HCT116 (cell line): ENCODE data around the gene TANC1. TPM values are rescaled to one million over a fixed set of nuclear protein-coding genes. Genes with fewer than 3 reads are reported as not detected.

Experiments
- ATAC-seq: fragments of 200-7000 bp; cut with Tn5 transposase; 2 replicates; pipeline ENCODE4 v1.9.1; 2020; ENCODE audit warnings: mild to moderate bottlenecking, moderate library complexity
- BruUV-seq: library from RNA; stranded (reverse); fragments of 400-500 nt; replicated peaks from 2 replicates; lab custom pipeline; 2021; lab: Mats Ljungman, UMichigan
- CTCF ChIA-PET: fragments of 300-600 bp; sonication (Branson Sonifier 250); formaldehyde crosslinking; loops from one replicate; lab custom pipeline; 2021; ENCODE audit warnings: antibody characterized with exemption; lab: Charles Lee
- POLR2A ChIA-PET: fragments of 300-600, 350-600 bp; sonication (Branson Sonifier 250); formaldehyde crosslinking; loops from one replicate; lab custom pipeline; 2021; ENCODE audit warnings: antibody characterized with exemption; lab: Charles Lee
- RAD21 ChIA-PET, 2 experiments: fragments of 300-600 bp; sonication (Branson Sonifier 250); formaldehyde crosslinking; loops; one replicate each; lab custom pipeline; 2023; ENCODE audit warnings: low total read pairs in 2 of 2; ENCODE audit not compliant: uncharacterized antibody in 2 of 2, unreplicated experiment in 2 of 2, low non-redundant PET in 1 of 2; lab: Charles Lee
- DNase-seq: peaks from one replicate; pipeline ENCODE4 v3.0.0-alpha.2; 2010; ENCODE audit warnings: low read depth, low spot score
- H2AFZ ChIP-seq: fragments of 200-600 bp; shearing (Covaris generic), sonication (generic); 2 replicates; pipeline ENCODE4 v1.6.1; 2017; ENCODE audit warnings: low read depth, mixed run types, mixed read lengths, antibody characterized with exemption, low read length; ENCODE audit not compliant: poor library complexity, severe bottlenecking
- H3K27ac ChIP-seq: 2 replicates; pipeline ENCODE4 v1.5.1; 2012; ENCODE audit warnings: low read depth, low read length
- H3K27me3 ChIP-seq: fragments of 200-600 bp; sonication (generic); 2 replicates; pipeline ENCODE4 v1.6.1; 2016; ENCODE audit warnings: mixed run types, low read length, mixed read lengths; ENCODE audit not compliant: insufficient read depth
- H3K36me3 ChIP-seq, 2 experiments: fragments of 200-500 bp in 1 of 2; fragments of 200-600 bp in 1 of 2; sonication (Bioruptor generic) in 1 of 2; sonication (generic) in 1 of 2; 2 replicates each; pipeline versions ENCODE4 v1.5.1 to v1.6.1; 2014 to 2016; ENCODE audit warnings: low read length in 2 of 2, inconsistent platforms in 1 of 2, mixed read lengths in 1 of 2, mixed run types in 1 of 2; ENCODE audit not compliant: insufficient read depth in 2 of 2, control insufficient read depth in 1 of 2
- H3K4me1 ChIP-seq, 2 experiments: fragments of 200-600 bp in 1 of 2; sonication (generic) in 1 of 2; 2 replicates each; pipeline versions ENCODE4 v1.5.1 to v1.6.1; 2012 to 2017; ENCODE audit warnings: low read length in 2 of 2, inconsistent platforms in 1 of 2, mild to moderate bottlenecking in 1 of 2, mixed read lengths in 1 of 2, mixed run types in 1 of 2, moderate library complexity in 1 of 2; ENCODE audit not compliant: insufficient read depth in 2 of 2, control insufficient read depth in 1 of 2
- H3K4me2 ChIP-seq: fragments of 200-600 bp; sonication (generic); 2 replicates; pipeline ENCODE4 v1.6.1; 2017; ENCODE audit warnings: mixed run types, low read length, mixed read lengths
- H3K4me3 ChIP-seq, 2 experiments: fragments of 200-600 bp in 1 of 2; sonication (generic) in 1 of 2; replicated peaks in 1 of 2; 2 replicates each; pipeline ENCODE4 v1.5.1; 2011 to 2016; ENCODE audit warnings: low read length in 2 of 2, control low read depth in 1 of 2, low read depth in 1 of 2, mild to moderate bottlenecking in 1 of 2, mixed read lengths in 1 of 2, mixed run types in 1 of 2
- H3K79me2 ChIP-seq: fragments of 200-600 bp; sonication (generic); 2 replicates; pipeline ENCODE4 v1.6.1; 2017; ENCODE audit warnings: mild to moderate bottlenecking, mixed run types, low read length, moderate library complexity, mixed read lengths; ENCODE audit not compliant: insufficient read depth
- H3K9ac ChIP-seq: fragments of 200-600 bp; sonication (generic); 2 replicates; pipeline ENCODE4 v1.6.1; 2016; ENCODE audit warnings: low read length, mixed read lengths
- H3K9me2 ChIP-seq: fragments of 200-600 bp; sonication (generic), shearing (Covaris generic); 2 replicates; pipeline ENCODE4 v1.6.1; 2017; ENCODE audit warnings: mixed run types, mild to moderate bottlenecking, moderate library complexity; ENCODE audit not compliant: insufficient read depth
- H3K9me3 ChIP-seq, 2 experiments: fragments of 200-500 bp in 1 of 2; fragments of 200-600 bp in 1 of 2; sonication (Bioruptor generic) in 1 of 2; sonication (generic) in 1 of 2; 2 replicates each; pipeline ENCODE4 v1.6.1; 2014 to 2017; ENCODE audit warnings: low read length in 2 of 2, mixed read lengths in 2 of 2, inconsistent platforms in 1 of 2, low read depth in 1 of 2, mild to moderate bottlenecking in 1 of 2, mixed run types in 1 of 2, moderate library complexity in 1 of 2; ENCODE audit not compliant: control insufficient read depth in 1 of 2, insufficient read depth in 1 of 2
- H4K20me1 ChIP-seq: fragments of 200-600 bp; sonication (generic), shearing (Covaris generic); 2 replicates; pipeline ENCODE4 v1.6.1; 2017; ENCODE audit warnings: mixed run types, mild to moderate bottlenecking, moderate library complexity; ENCODE audit not compliant: insufficient read depth
- CBX3 ChIP-seq: IDR thresholded peaks from 2 replicates; pipeline ENCODE4 v1.6.1; 2012; ENCODE audit warnings: low read depth
- CEBPB ChIP-seq: IDR thresholded peaks from 2 replicates; pipeline ENCODE4 v1.6.1; 2012; ENCODE audit warnings: low read depth
- CTCF ChIP-seq, 3 experiments: fragments of 200-600 bp in 1 of 3; sonication (generic) in 1 of 3; IDR thresholded peaks in 2 of 3; conservative IDR thresholded peaks in 1 of 3; 2 replicates each; pipeline ENCODE4 v1.5.1; 2012 to 2017; ENCODE audit warnings: low read depth in 2 of 3, low read length in 2 of 3, antibody characterized with exemption in 1 of 3, borderline replicate concordance in 1 of 3, control low read depth in 1 of 3, mild to moderate bottlenecking in 1 of 3, mixed read lengths in 1 of 3, mixed run types in 1 of 3, moderate library complexity in 1 of 3; ENCODE audit not compliant: insufficient read depth in 1 of 3
- EGR1 ChIP-seq: IDR thresholded peaks from 2 replicates; pipeline ENCODE4 v1.6.1; 2012; ENCODE audit warnings: low read depth
- ELF1 ChIP-seq: IDR thresholded peaks from 2 replicates; pipeline ENCODE4 v1.6.1; 2012; ENCODE audit warnings: low read depth, borderline replicate concordance
- EZH2 ChIP-seq: fragments of 200-600 bp; sonication (generic); IDR thresholded peaks from 2 replicates; pipeline ENCODE4 v1.6.1; 2017; ENCODE audit warnings: antibody characterized with exemption, mixed run types
- FOSL1 ChIP-seq: IDR thresholded peaks from 2 replicates; pipeline ENCODE4 v1.6.1; 2012; ENCODE audit warnings: low read depth
- JUND ChIP-seq: IDR thresholded peaks from 2 replicates; pipeline ENCODE4 v1.6.1; 2012
- POLR2A ChIP-seq: IDR thresholded peaks from 2 replicates; pipeline ENCODE4 v1.7.0; 2011; ENCODE audit warnings: borderline replicate concordance; ENCODE audit not compliant: insufficient read depth, insufficient read length; ENCODE audit errors: extremely low read depth
- POLR2AphosphoS5 ChIP-seq: IDR thresholded peaks from 2 replicates; pipeline ENCODE4 v1.6.1; 2011; ENCODE audit warnings: mild to moderate bottlenecking, low read depth, low read length, moderate library complexity
- RAD21 ChIP-seq: IDR thresholded peaks from 2 replicates; pipeline ENCODE4 v1.6.1; 2012; ENCODE audit warnings: low read depth, mild to moderate bottlenecking
- TCF7L2 ChIP-seq: IDR thresholded peaks from 2 replicates; pipeline ENCODE4 v1.7.0; 2011; ENCODE audit warnings: borderline replicate concordance, inconsistent platforms; ENCODE audit not compliant: insufficient read depth, insufficient read length; ENCODE audit errors: extremely low read depth
- ZBTB33 ChIP-seq: IDR thresholded peaks from 2 replicates; pipeline ENCODE4 v1.6.1; 2011; ENCODE audit warnings: mild to moderate bottlenecking, low read length, moderate library complexity; ENCODE audit not compliant: insufficient replicate concordance; ENCODE audit errors: extremely low read depth
- ZNF274 ChIP-seq: fragments of 200-500 bp; sonication (Bioruptor generic); IDR thresholded peaks from 2 replicates; pipeline ENCODE4 v1.6.1; 2014; ENCODE audit warnings: mild to moderate bottlenecking, low read depth, low read length, inconsistent platforms
- intact Hi-C: fragments of 100-400 bp; cut with micrococcal nuclease; formaldehyde crosslinking; loops from 2 replicates; pipeline ENCODE4 v1.10.0; 2022
- total RNA-seq: library from RNA; stranded (reverse); gene quantifications from one replicate; pipeline ENCODE4 v1.2.1, GENCODE V29; 2021; ENCODE audit not compliant: unreplicated experiment

TANC1 gene
- total RNA-seq, 1 experiment from 2014 or later = 15.1 TPM

- intact Hi-C loops = no loop called here
- H3K27me3 ChIP-seq = no peaks in the 10 kb centered on the region
- no peak overlapping the region for H3K4me2 ChIP-seq
- no peak for DNase-seq
- no peak overlapping the region for H3K4me3 ChIP-seq
- H3K9me3 ChIP-seq = no peaks in the 10 kb centered on the region
- H3K9me2 ChIP-seq = no peaks in the 10 kb centered on the region
- H4K20me1 ChIP-seq = no peaks in the 10 kb centered on the region
- H3K79me2 ChIP-seq = no peaks in the 10 kb centered on the region
- no peak overlapping the region for H3K9ac ChIP-seq
- H3K27ac ChIP-seq = no peak overlapping the region
- no peak for TF ChIP-seq ZNF274
- TF ChIP-seq ELF1 = no peak
- TF ChIP-seq CBX3 = no peak
- TF ChIP-seq EZH2 = no peak
- TF ChIP-seq CTCF (IDR thresholded peaks at IDR 0.05 in 2 of 3, conservative IDR thresholded peaks at IDR 0.05 in 1 of 3; ENCODE audit: borderline replicate concordance in 1 of 3, insufficient read depth in 1 of 3, low read depth in 2 of 3, low read length in 2 of 3) = no peak
- no peak for TF ChIP-seq FOSL1
- TF ChIP-seq CEBPB = no peak
- TF ChIP-seq JUND = no peak
- TF ChIP-seq TCF7L2 = no peak
- TF ChIP-seq RAD21 = no peak
- TF ChIP-seq POLR2A = no peak
- TF ChIP-seq POLR2AphosphoS5 = no peak
- no peak for TF ChIP-seq ZBTB33
- no peak for TF ChIP-seq EGR1
- peaks cover 0 to 2% of the 10 kb centered on the region in 2 experiments; a peak in 1 of 4 replicates for H3K36me3 ChIP-seq
- no peak for ATAC-seq
- POLR2A ChIA-PET = no interaction called here
- H2AFZ ChIP-seq = no peak overlapping the region
- BruUV-seq = no TSS peak
- H3K4me1 ChIP-seq = peaks cover 0 to 5% of the 10 kb centered on the region in 2 experiments; a peak in 1 of 4 replicates
- RAD21 ChIA-PET = no interaction called here
- CTCF ChIA-PET = no interaction called here
Observed at GRCh38 chr2:159234868-159235267, 266.4 kb downstream of the TANC1 start.
